ENCODE results near the gene QPCTL. TPM values are rescaled to one million over a fixed set of nuclear protein-coding genes. Genes with fewer than 3 reads are reported as not detected.

Gene QPCTL
- 10 to 100 TPM in 3 of 5 donors, 1 to 10 TPM in 2; 5.4 to 13.7 (median 10.3) TPM for total RNA-seq
- 2.7 TPM for total RNA-seq (2013)
- 5.3 to 25.0 (median 10.6) reads per million in 29 experiments for total RNA-seq

DNA sequence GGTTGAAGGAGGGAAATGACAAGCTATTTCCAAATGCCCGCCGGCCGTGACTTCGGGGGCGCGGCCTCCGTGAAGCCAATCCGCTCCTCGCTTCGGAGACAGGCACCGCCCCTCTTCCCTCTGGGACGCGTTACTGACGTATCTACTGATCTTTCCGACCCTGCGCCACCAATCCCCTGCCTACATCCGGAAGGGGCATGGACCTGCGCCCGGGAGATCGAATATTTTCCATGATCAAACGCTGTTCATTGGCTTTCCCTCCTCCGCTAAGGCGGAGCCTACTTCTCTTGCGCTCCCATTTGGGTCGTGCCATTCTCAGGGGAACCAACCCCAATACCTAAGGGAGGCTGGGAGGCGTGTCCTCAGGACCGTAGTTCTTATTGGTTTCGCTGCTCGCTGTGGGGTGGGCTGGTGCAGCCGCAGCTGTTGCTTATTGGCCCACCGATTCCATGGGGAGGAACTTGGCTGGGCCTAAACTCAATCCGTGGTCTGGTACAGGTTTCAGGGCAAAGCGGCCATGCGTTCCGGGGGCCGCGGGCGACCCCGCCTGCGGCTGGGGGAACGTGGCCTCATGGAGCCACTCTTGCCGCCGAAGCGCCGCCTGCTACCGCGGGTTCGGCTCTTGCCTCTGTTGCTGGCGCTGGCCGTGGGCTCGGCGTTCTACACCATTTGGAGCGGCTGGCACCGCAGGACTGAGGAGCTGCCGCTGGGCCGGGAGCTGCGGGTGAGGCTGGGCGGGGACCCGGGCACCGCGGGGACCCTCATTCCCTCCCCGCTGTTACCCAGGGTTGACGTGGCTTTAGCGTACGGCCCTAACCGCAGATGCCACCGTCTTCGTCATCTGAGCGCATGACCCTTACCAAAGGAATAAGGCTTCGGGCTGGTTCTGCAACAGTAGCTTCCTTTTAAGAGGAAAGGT, at the start of gene QPCTL:
Gene QPCTL (plus strand): TSS at position 480 of the 919 bp plus-strand sequence. CDS start 38 bp downstream, at position 518.
- Histone ChIP-seq H3K27ac (ENCODE audit: low read length) (peak within 1 kb of the TSS; percentile 92), H3K27me3 (replicated peaks in 1 of 2; ENCODE audit: control insufficient read depth in 2 of 2, extremely low read depth in 1 of 2, insufficient read depth in 2 of 2, low read length in 1 of 2) (no peaks in the 10 kb centered on the region), H3K9me3 (no peaks in the 10 kb centered on the region), H3K4me3 (ENCODE audit: control insufficient read depth in 1 of 2, extremely low read depth in 1 of 2, low read length in 1 of 2) (peak within 1 kb of the TSS; percentile 83 to 97), H3K4me1 (ENCODE audit: control insufficient read depth in 1 of 2, extremely low read depth in 1 of 2, insufficient read depth in 2 of 2, low read length in 2 of 2) (peaks cover 8 to 33% of the 10 kb centered on the region in 2 experiments), H3K36me3 (ENCODE audit: control insufficient read depth in 2 of 2, extremely low read depth in 1 of 2, insufficient read depth in 1 of 2, low read length in 1 of 2) (peaks cover 10 to 30% of the 10 kb centered on the region in 2 donors)
- CTCF ChIA-PET, result interaction anchor here (0.6 to 2.7 kb wide), 18 partner anchors 8 to 1154 kb away, joined by 3 to 30 read pairs (median 4); partner anchors contain the start of genes FBXO46 (in 1 of the 2) and SIX5 (in 1 of the 2)
- WGBS (ENCODE audit: insufficient coverage), result under 1% methylated on average over 62 of the region's 70 CpGs
- POLR2A ChIA-PET, result interaction anchor here (0.6 to 1.2 kb wide), 2 partner anchors 39 to 177 kb away, joined by 3 to 4 read pairs; partner anchors contain the start of gene FBXO46 (in 1 of the 2)
- DNase-seq (peak; percentile 91 to 99 (median 96)), ATAC-seq (replicated peaks in 1 of 4) (peak; percentile 87 to 92 (median 90))
- Mint-ChIP-seq H3K27ac (peak within 1 kb of the TSS; percentile 93 to 98), H3K9me3 (no peaks in the 10 kb centered on the region), H3K27me3 (no peaks in the 10 kb centered on the region), H3K4me3 (peak within 1 kb of the TSS; percentile 94 to 97 (median 96)), H3K4me1 (peaks cover 12 to 27% (median 24%) of the 10 kb centered on the region in 3 donors), H3K36me3 (peaks cover 21% of the 10 kb centered on the region)

DNA sequence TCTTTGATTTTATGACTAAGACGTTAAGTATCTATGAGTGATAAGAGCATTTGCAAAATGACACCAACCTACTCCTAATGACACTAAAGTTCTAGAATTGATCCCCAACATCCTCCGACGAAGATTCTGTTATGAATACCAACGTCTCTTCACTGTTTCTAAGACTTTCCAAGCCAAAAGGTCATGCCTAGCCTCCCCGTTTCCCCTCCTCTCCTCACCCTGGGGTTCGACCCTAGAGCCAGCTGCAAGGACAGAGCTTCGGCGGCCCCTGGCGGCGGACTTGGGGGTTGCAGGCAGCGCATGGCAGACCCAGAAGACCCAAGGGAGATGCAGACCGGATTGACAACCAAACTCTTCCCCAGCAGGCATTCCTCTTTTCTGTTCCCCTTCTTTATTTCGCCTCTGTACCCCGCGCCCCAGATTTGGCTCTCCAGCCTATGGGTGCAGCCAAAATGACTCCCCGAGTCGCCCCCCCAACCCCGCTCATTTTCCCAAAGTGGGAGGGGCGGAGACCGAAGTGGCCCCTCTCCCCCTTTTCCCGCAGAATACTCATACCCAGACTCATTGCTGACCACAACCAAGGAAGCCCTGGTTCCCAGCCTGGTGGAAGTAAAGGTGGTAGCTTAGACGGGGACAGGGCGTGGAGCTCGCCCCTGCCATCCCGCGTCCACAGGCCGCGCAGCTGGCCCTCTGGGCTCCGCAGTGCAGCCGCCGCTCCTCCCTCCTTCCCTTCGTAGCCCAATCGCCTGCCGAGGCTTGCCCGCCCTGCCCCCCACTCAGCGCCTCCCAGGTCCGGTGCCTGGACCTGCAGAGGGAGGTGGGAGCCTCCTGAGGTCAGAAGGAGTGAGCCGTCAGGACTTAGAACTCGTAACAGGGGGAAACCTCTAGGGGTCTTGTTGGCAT, 49.2 kb upstream of the QPCTL start:
- H3K4me1 ChIP-seq (ENCODE audit: control insufficient read depth in 1 of 2, extremely low read depth in 1 of 2, insufficient read depth in 2 of 2, low read length in 2 of 2), result peaks cover 9 to 72% of the 10 kb centered on the region in 2 experiments
- Mint-ChIP-seq H3K4me1 (peaks cover 46 to 54% (median 51%) of the 10 kb centered on the region in 3 donors), H3K27me3 (peaks cover 0 to 4% of the 10 kb centered on the region in 2 donors), H3K36me3 (no peaks in the 10 kb centered on the region), H3K27ac (peak overlapping the region; percentile 74 to 88), H3K4me3 (peak overlapping the region; percentile 63 to 95 (median 69)), H3K9me3 (no peaks in the 10 kb centered on the region)
- peak overlapping the region; percentile 95 for H3K27ac ChIP-seq (ENCODE audit: low read length)
- peak overlapping the region; percentile 52 to 59 for H3K4me3 ChIP-seq (ENCODE audit: control insufficient read depth in 1 of 2, extremely low read depth in 1 of 2, low read length in 1 of 2)
- H3K9me3 ChIP-seq, result no peaks in the 10 kb centered on the region
- ChIA-PET POLR2A (interaction anchor here in 1 of 2 donors (0.5 kb wide), 1 partner anchor 92 kb away, joined by 3 read pairs; no protein-coding TSS in a partner anchor), CTCF (interaction anchor here (0.7 to 1.6 kb wide), 9 partner anchors 33 to 473 kb away, joined by 3 to 5 read pairs (median 3); no protein-coding TSS in a partner anchor)
- DNase-seq (peak; percentile 71 to 93 (median 85)), ATAC-seq (replicated peaks in 1 of 4) (peak; percentile 25 to 56 (median 33))
- 18% methylated on average over 31 of the region's 39 CpGs for WGBS (ENCODE audit: insufficient coverage)
- no peaks in the 10 kb centered on the region for H3K36me3 ChIP-seq (ENCODE audit: control insufficient read depth in 2 of 2, extremely low read depth in 1 of 2, insufficient read depth in 1 of 2, low read length in 1 of 2)
- H3K27me3 ChIP-seq (replicated peaks in 1 of 2; ENCODE audit: control insufficient read depth in 2 of 2, extremely low read depth in 1 of 2, insufficient read depth in 2 of 2, low read length in 1 of 2), result peaks cover 0 to 3% of the 10 kb centered on the region in 2 experiments

DNA sequence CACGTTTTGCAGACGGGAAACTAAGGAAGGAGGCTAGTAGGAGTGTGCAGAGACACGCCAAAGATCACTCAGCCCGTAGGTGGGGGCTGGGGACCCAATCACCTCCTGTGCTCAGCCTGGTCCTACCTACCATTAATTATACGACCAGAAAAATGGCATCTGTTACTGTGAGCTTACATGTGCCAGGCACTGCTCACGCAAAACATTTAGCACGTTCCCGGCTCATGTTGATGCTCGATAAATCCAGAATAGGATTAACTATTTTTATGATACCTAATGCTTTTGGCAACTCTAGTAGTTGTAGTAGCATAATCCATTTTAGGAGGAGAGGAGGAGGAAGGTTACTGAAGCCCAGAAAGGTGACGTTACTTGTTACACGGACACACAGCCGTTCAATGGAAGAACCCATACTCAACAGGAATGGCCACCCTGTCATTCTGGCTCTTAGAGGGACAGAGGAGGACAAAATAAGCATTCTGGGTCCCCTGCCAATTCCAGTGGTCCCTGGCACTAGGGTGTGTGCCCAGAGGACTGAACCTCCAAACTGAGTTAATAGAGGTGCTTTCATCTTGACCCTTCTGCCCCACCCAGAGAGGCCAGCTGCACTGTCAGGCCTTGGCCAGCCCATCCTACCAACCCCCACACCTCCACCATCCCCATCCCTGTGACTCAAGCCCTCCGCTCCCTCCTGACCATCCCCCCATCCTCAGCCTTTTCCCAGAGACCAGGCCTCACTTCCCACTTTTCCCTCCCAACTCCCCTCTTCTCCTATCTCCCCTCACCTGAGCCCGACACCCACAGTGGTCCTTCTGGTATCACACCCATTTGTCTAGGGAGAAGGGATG, 48.3 kb upstream of the QPCTL start:
- H3K27me3 ChIP-seq (replicated peaks in 1 of 2; ENCODE audit: control insufficient read depth in 2 of 2, extremely low read depth in 1 of 2, insufficient read depth in 2 of 2, low read length in 1 of 2), result peaks cover 0 to 3% of the 10 kb centered on the region in 2 experiments
- Mint-ChIP-seq H3K4me3 (peak overlapping the region in 1 of 3 donors; percentile 34), H3K9me3 (no peaks in the 10 kb centered on the region), H3K36me3 (no peaks in the 10 kb centered on the region), H3K27ac (peak overlapping the region in 1 of 2 donors; percentile 19), H3K27me3 (peaks cover 0 to 4% of the 10 kb centered on the region in 2 donors), H3K4me1 (peaks cover 39 to 46% (median 45%) of the 10 kb centered on the region in 3 donors)
- ChIA-PET POLR2A (no interaction called here), CTCF (interaction anchor here (0.7 to 1.6 kb wide), 4 partner anchors 38 to 205 kb away, joined by 3 to 5 read pairs (median 4); no protein-coding TSS in a partner anchor)
- no peak overlapping the region for H3K27ac ChIP-seq (ENCODE audit: low read length)
- no peaks in the 10 kb centered on the region for H3K9me3 ChIP-seq
- DNase-seq, result peak in 1 of 35 experiments; percentile 18
- ATAC-seq (replicated peaks in 1 of 4), result no peak
- 56% methylated on average over 8 of the region's 14 CpGs for WGBS (ENCODE audit: insufficient coverage)
- H3K4me1 ChIP-seq (ENCODE audit: control insufficient read depth in 1 of 2, extremely low read depth in 1 of 2, insufficient read depth in 2 of 2, low read length in 2 of 2), result peaks cover 9 to 64% of the 10 kb centered on the region in 2 experiments
- no peaks in the 10 kb centered on the region for H3K36me3 ChIP-seq (ENCODE audit: control insufficient read depth in 2 of 2, extremely low read depth in 1 of 2, insufficient read depth in 1 of 2, low read length in 1 of 2)
- H3K4me3 ChIP-seq (ENCODE audit: control insufficient read depth in 1 of 2, extremely low read depth in 1 of 2, low read length in 1 of 2), result no peak overlapping the region

DNA sequence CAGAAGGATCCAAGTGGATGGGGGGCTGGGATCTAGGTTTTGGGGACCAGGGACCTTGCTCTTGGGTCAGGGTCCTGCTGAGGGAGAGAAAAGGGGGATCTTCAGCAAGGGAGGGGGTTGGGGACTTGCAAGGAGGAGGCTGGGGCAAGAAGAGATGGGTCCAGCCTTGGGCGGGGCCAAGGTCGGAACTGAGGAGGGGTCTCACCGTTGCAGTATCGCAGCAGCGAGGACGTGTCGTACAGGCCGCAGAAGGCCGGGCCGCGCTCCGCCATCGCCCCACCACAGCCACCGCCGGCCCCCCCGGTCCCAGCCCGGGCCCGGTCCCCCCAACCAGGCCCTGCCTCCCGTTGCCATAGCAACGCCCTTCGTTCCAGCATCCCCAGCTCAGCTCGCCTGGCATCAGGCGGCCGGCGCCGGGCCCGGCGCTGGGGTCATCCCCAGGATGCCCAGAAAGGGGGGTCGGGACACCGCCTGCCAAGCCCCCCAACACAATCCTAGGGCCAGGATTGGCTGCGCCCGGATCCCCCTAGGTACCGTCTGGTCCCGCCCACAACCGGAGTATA, 47.3 kb upstream of the QPCTL start:
- H3K36me3 ChIP-seq (ENCODE audit: control insufficient read depth in 2 of 2, extremely low read depth in 1 of 2, insufficient read depth in 1 of 2, low read length in 1 of 2), result no peaks in the 10 kb centered on the region
- H3K4me3 ChIP-seq (ENCODE audit: control insufficient read depth in 1 of 2, extremely low read depth in 1 of 2, low read length in 1 of 2), result peak overlapping the region; percentile 46 to 47
- CTCF ChIA-PET, result interaction anchor here in 1 of 2 donors (0.6 to 1.8 kb wide), 8 partner anchors 18 to 206 kb away, joined by 3 to 6 read pairs (median 3); partner anchors contain the start of genes GIPR and QPCTL
- DNase-seq (peak in 1 of 35 experiments; percentile 30), ATAC-seq (replicated peaks in 1 of 4) (peak in 1 of 4 experiments; percentile 0)
- WGBS (ENCODE audit: insufficient coverage), result 20% methylated on average over 25 of the region's 35 CpGs
- H3K36me3 Mint-ChIP-seq, result no peaks in the 10 kb centered on the region
- peak overlapping the region; percentile 73 to 78 (median 75) for H3K4me3 Mint-ChIP-seq
- peak overlapping the region in 1 of 2 donors; percentile 36 for H3K27ac Mint-ChIP-seq
- H3K9me3 ChIP-seq, result no peaks in the 10 kb centered on the region
- peaks cover 7 to 55% of the 10 kb centered on the region in 2 experiments for H3K4me1 ChIP-seq (ENCODE audit: control insufficient read depth in 1 of 2, extremely low read depth in 1 of 2, insufficient read depth in 2 of 2, low read length in 2 of 2)
- POLR2A ChIA-PET, result interaction anchor here in 1 of 2 donors (1.0 to 1.6 kb wide), 2 partner anchors 23 to 178 kb away, joined by 3 read pairs; partner anchors contain the start of gene GIPR
- no peak overlapping the region for H3K27ac ChIP-seq (ENCODE audit: low read length)
- peaks cover 0 to 4% of the 10 kb centered on the region in 2 donors for H3K27me3 Mint-ChIP-seq
- H3K27me3 ChIP-seq (replicated peaks in 1 of 2; ENCODE audit: control insufficient read depth in 2 of 2, extremely low read depth in 1 of 2, insufficient read depth in 2 of 2, low read length in 1 of 2), result peaks cover 0 to 6% of the 10 kb centered on the region in 2 experiments
- H3K4me1 Mint-ChIP-seq, result peaks cover 36 to 45% (median 42%) of the 10 kb centered on the region in 3 donors
- no peaks in the 10 kb centered on the region for H3K9me3 Mint-ChIP-seq

All from T-cell (primary cell).